ENCODE data around the gene TPCN2. TPM values are rescaled to one million over a fixed set of nuclear protein-coding genes. Genes with fewer than 3 reads are reported as not detected.

Gene TPCN2
- total RNA-seq, 1 donor from 2014 or later = 23.7 TPM

GRCh38 chr11:69154211-69154913, 105.6 kb downstream of the TPCN2 start:
- DNase-seq (ENCODE audit: low spot score in 2 of 2, unreplicated experiment in 2 of 2) = no peak
- no peak for TF ChIP-seq CTCF (IDR thresholded peaks at IDR 0.05; ENCODE audit: unreplicated experiment)
- H3K9me3 Mint-ChIP-seq = peaks cover 10% of the 10 kb centered on the region
- H3K4me3 Mint-ChIP-seq = no peak overlapping the region
- H3K4me1 Mint-ChIP-seq = peaks cover 28% of the 10 kb centered on the region
- peaks cover 5% of the 10 kb centered on the region for H3K36me3 Mint-ChIP-seq
- H3K27ac Mint-ChIP-seq = no peak overlapping the region
- H3K27me3 Mint-ChIP-seq (ENCODE audit: low read depth) = peaks cover 10% of the 10 kb centered on the region

- no peak for DNase-seq (ENCODE audit: low spot score in 2 of 2, unreplicated experiment in 2 of 2)
- peaks cover 28% of the 10 kb centered on the region for H3K4me1 Mint-ChIP-seq
- peaks cover 10% of the 10 kb centered on the region for H3K9me3 Mint-ChIP-seq
- H3K27me3 Mint-ChIP-seq (ENCODE audit: low read depth) = peaks cover 10% of the 10 kb centered on the region
- H3K27ac Mint-ChIP-seq = no peak overlapping the region
- H3K4me3 Mint-ChIP-seq = no peak overlapping the region
- peaks cover 5% of the 10 kb centered on the region for H3K36me3 Mint-ChIP-seq
- TF ChIP-seq CTCF (IDR thresholded peaks at IDR 0.05; ENCODE audit: unreplicated experiment) = no peak
These were observed 106.2 kb downstream of the TPCN2 start for GRCh38 chr11:69154938-69155301.

GRCh38 chr11:69155302-69156234, 106.8 kb downstream of the TPCN2 start, which contains the start of gene SMIM38:
TSS of gene SMIM38 (plus strand) at chr11:69155935. CDS start at chr11:69157847, 1,912 bp downstream.
- Mint-ChIP-seq H3K27ac (peak within 1 kb of the TSS; percentile 41), H3K4me1 (peaks cover 28% of the 10 kb centered on the region), H3K9me3 (peaks cover 4% of the 10 kb centered on the region), H3K27me3 (ENCODE audit: low read depth) (peaks cover 10% of the 10 kb centered on the region), H3K4me3 (no peak within 1 kb of the TSS), H3K36me3 (peaks cover 2% of the 10 kb centered on the region)
- DNase-seq (ENCODE audit: low spot score in 2 of 2, unreplicated experiment in 2 of 2) = no peak
- no peak for TF ChIP-seq CTCF (IDR thresholded peaks at IDR 0.05; ENCODE audit: unreplicated experiment)

GRCh38 chr11:69156235-69156639, 107.5 kb downstream of the TPCN2 start:
- no peaks in the 10 kb centered on the region for H3K9me3 Mint-ChIP-seq
- peaks cover 28% of the 10 kb centered on the region for H3K4me1 Mint-ChIP-seq

GRCh38 chr11:69156673-69157155, 108.0 kb downstream of the TPCN2 start:
- Mint-ChIP-seq H3K9me3 (no peaks in the 10 kb centered on the region), H3K27me3 (ENCODE audit: low read depth) (peaks cover 10% of the 10 kb centered on the region), H3K4me3 (no peak overlapping the region), H3K4me1 (peaks cover 26% of the 10 kb centered on the region), H3K27ac (peak overlapping the region; percentile 41), H3K36me3 (no peaks in the 10 kb centered on the region)
- TF ChIP-seq CTCF (IDR thresholded peaks at IDR 0.05; ENCODE audit: unreplicated experiment) = no peak
- DNase-seq (ENCODE audit: low spot score in 2 of 2, unreplicated experiment in 2 of 2) = no peak

More at GRCh38 chr11:69156235-69156639, 107.5 kb downstream of the TPCN2 start:
- Mint-ChIP-seq H3K27ac (peak overlapping the region; percentile 41), H3K27me3 (ENCODE audit: low read depth) (peaks cover 10% of the 10 kb centered on the region), H3K4me3 (no peak overlapping the region), H3K36me3 (no peaks in the 10 kb centered on the region)
- no peak for DNase-seq (ENCODE audit: low spot score in 2 of 2, unreplicated experiment in 2 of 2)
- TF ChIP-seq CTCF (IDR thresholded peaks at IDR 0.05; ENCODE audit: unreplicated experiment) = no peak

Data from mesothelial cell of epicardium (in vitro differentiated cells).